CD4-positive, CD25-positive, alpha-beta regulatory T cell (primary cell): Measurements from ENCODE around the gene RACK1. TPM values are rescaled to one million over a fixed set of nuclear protein-coding genes. Genes with fewer than 3 reads are reported as not detected.
"Not testable (repeated sequence)": the region's sequence is repeated elsewhere in the genome, so short reads cannot be mapped to it uniquely, and the experiment has no call there.

Source experiments
- ATAC-seq, 2 donors: fragments of 150-1000 bp; cut with Tn5 transposase; one replicate each; pipeline ENCODE4 v1.10.0; 2021; ENCODE audit warnings: low read depth in 2 of 2, moderate number of reproducible peaks in 2 of 2, moderate library complexity in 1 of 2
- DNase-seq, 3 donors: peaks; one replicate each; pipeline versions ENCODE4 v3.0.0 to v3.0.0-alpha.2; 2012 to 2022; ENCODE audit warnings: mixed read lengths in 1 of 3
- H3K27ac ChIP-seq: one replicate; pipeline ENCODE4 v1.7.0; 2013; ENCODE audit warnings: mild to moderate bottlenecking, low read length; ENCODE audit not compliant: insufficient read depth, poor library complexity, severe bottlenecking
- H3K27me3 ChIP-seq: one replicate; pipeline ENCODE4 v1.7.0; 2013; ENCODE audit warnings: low read length; ENCODE audit not compliant: control insufficient read depth, insufficient read depth
- H3K36me3 ChIP-seq: one replicate; pipeline ENCODE4 v1.7.0; 2013; ENCODE audit warnings: mild to moderate bottlenecking, low read length, moderate library complexity; ENCODE audit not compliant: control insufficient read depth, insufficient read depth
- H3K4me1 ChIP-seq: 2 replicates; pipeline ENCODE4 v1.7.0; 2013; ENCODE audit warnings: mild to moderate bottlenecking, low read length; ENCODE audit not compliant: insufficient read depth, control insufficient read depth, poor library complexity, severe bottlenecking
- H3K4me3 ChIP-seq: one replicate; pipeline ENCODE4 v1.7.0; 2013; ENCODE audit warnings: low read depth, mild to moderate bottlenecking, low read length, moderate library complexity
- H3K9me3 ChIP-seq, 2 experiments: 1 replicate in 1 of 2; 2 replicates in 1 of 2; pipeline ENCODE4 v1.7.0; 2013; ENCODE audit warnings: low read length in 2 of 2, mild to moderate bottlenecking in 1 of 2, moderate library complexity in 1 of 2; ENCODE audit not compliant: control insufficient read depth in 2 of 2
- H3K27ac Mint-ChIP-seq, 3 donors: one replicate each; pipeline ENCODE4 v1.8.0; 2020 to 2022; ENCODE audit warnings: mild to moderate bottlenecking in 3 of 3, mixed read lengths in 3 of 3, moderate library complexity in 2 of 3
- H3K27me3 Mint-ChIP-seq: one replicate; pipeline ENCODE4 v1.8.0; 2022; ENCODE audit warnings: mild to moderate bottlenecking, mixed read lengths
- H3K36me3 Mint-ChIP-seq: one replicate; pipeline ENCODE4 v1.8.0; 2020; ENCODE audit warnings: mixed read lengths
- H3K4me1 Mint-ChIP-seq, 4 donors: one replicate each; pipeline ENCODE4 v1.8.0; 2020 to 2022; ENCODE audit warnings: mixed read lengths in 4 of 4, mild to moderate bottlenecking in 1 of 4
- H3K4me3 Mint-ChIP-seq, 4 donors: one replicate each; pipeline ENCODE4 v1.8.0; 2020 to 2022; ENCODE audit warnings: mild to moderate bottlenecking in 4 of 4, mixed read lengths in 4 of 4, moderate library complexity in 3 of 4
- H3K9me3 Mint-ChIP-seq, 7 donors: one replicate each; pipeline ENCODE4 v1.8.0; 2020 to 2022; ENCODE audit warnings: mixed read lengths in 7 of 7, mild to moderate bottlenecking in 3 of 7, moderate library complexity in 2 of 7
- polyA plus RNA-seq, 4 donors: library from polyadenylated mRNA; unstranded; fragments of 300-500 nt; fragmentation: Illumina TruSeq; gene quantifications; one replicate each; pipeline ENCODE4 v1.2.3, GENCODE V29; 2021
- total RNA-seq: library from RNA; stranded (reverse); gene quantifications from one replicate; pipeline ENCODE4 v1.2.3, GENCODE V29; 2022

RACK1 gene
- total RNA-seq (1,838 TPM), polyA plus RNA-seq (1,000 to 10,000 TPM; 2,227 to 2,760 (median 2,470) TPM)

- H3K36me3 Mint-ChIP-seq, result peaks cover 25% of the 10 kb centered on the region
- peaks cover 14 to 81% (median 50%) of the 10 kb centered on the region in 4 donors for H3K4me1 Mint-ChIP-seq
- Histone ChIP-seq H3K4me1 (peaks cover 67% of the 10 kb centered on the region), H3K36me3 (peaks cover 34% of the 10 kb centered on the region), H3K27me3 (no peaks in the 10 kb centered on the region), H3K27ac (peak within 1 kb of the TSS; percentile 91), H3K4me3 (peak within 1 kb of the TSS; percentile 98), H3K9me3 (no peaks in the 10 kb centered on the region)
- peak within 1 kb of the TSS; percentile 97 to 99 (median 99) for H3K27ac Mint-ChIP-seq
- ATAC-seq (peak; percentile 74 to 76), DNase-seq (peak; percentile 87 to 95 (median 92))
- no peaks in the 10 kb centered on the region for H3K27me3 Mint-ChIP-seq
- peak within 1 kb of the TSS; percentile 95 to 99 (median 96) for H3K4me3 Mint-ChIP-seq
- no peaks in the 10 kb centered on the region for H3K9me3 Mint-ChIP-seq
These were observed at the start of gene RACK1 for GRCh38 chr5:181243564-181244343. Gene RACK1 (minus strand): TSS chr5:181243906. CDS start chr5:181243800, 106 bp downstream.

DNA sequence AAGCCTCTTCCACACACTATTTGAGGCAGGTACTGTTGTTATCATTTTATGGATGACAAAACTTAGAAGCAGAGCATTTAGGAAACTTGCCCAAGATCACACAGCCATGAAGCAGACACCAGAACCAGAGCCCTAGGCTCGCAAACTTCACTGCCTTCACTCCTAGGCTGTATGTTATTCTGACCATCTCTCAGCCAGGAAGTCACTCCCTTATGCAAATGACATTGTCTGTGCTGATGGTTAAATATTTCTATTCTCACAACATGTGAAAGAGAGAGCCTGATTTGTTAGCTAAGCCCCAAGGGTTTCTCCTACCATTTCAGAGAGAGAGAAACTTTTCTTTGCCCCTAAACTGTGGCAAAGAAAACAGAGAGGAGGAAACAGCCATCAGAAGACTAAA lies 43.6 kb upstream of the RACK1 start:
- not testable (repeated sequence) for H3K27me3 ChIP-seq, H3K9me3 Mint-ChIP-seq, H3K4me3 Mint-ChIP-seq, H3K36me3 ChIP-seq, H3K27me3 Mint-ChIP-seq, H3K4me3 ChIP-seq, H3K9me3 ChIP-seq, H3K27ac ChIP-seq, H3K4me1 Mint-ChIP-seq, H3K4me1 ChIP-seq, H3K36me3 Mint-ChIP-seq, ATAC-seq
- peak in 1 of 3 donors; percentile 34 for DNase-seq
- H3K27ac Mint-ChIP-seq, result peak overlapping the region in 1 of 3 donors; percentile 49

- H3K27me3 Mint-ChIP-seq, H3K36me3 Mint-ChIP-seq, H3K4me1 Mint-ChIP-seq, H3K36me3 ChIP-seq, H3K9me3 ChIP-seq, DNase-seq, H3K4me3 Mint-ChIP-seq, H3K27me3 ChIP-seq, ATAC-seq, H3K4me1 ChIP-seq, H3K9me3 Mint-ChIP-seq, H3K27ac Mint-ChIP-seq, H3K4me3 ChIP-seq, H3K27ac ChIP-seq: not testable (repeated sequence)
These were observed 42.4 kb upstream of the RACK1 start for GRCh38 chr5:181285962-181286705.

DNA sequence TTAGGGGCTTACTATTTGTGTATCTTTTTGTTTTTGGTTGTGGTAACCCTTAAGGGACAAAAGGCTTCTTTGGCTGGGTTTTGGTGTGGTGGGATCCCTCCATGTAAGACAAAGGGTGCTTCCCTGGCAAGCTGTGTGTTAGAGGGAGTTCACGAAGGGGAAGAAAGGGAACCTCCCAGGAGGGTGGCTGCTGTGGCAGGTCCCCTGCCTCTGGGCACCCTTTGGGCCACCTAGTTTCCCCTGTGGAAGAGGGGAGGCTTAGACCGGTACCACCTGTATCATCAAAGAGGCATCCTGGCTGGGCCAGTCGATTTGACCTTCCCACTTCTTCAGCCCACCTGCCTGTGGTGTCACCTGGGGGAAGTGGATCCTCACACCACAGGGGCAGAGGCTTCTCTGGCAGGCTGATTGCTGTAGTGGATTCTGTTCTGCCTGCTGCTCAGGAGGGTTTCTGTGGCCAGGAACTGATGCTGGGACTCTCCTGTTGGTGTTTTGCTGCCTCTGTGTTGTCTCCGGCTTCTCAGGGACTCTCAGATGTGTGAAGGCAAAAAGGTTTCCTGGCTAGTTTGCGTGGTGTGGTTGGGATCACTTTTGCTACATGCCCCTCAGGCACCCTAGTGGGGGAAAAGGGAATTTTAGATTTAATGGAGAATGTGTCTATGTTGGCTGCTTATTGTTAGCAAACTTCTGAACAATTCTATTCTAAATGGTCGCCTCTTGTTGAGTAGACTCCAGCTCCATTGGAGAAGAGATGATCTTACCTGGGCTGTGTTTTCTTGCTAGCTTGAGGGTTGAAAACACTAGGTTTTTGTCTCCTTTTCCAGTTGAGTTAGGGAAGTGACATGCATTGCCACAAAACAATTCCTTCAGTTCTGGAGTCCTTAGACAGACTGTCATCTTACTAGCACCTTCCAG lies 40.4 kb upstream of the RACK1 start:
- not testable (repeated sequence) for H3K4me1 ChIP-seq, H3K27ac ChIP-seq, DNase-seq, H3K4me1 Mint-ChIP-seq, H3K36me3 Mint-ChIP-seq, H3K27me3 ChIP-seq, H3K36me3 ChIP-seq, ATAC-seq, H3K9me3 ChIP-seq, H3K4me3 ChIP-seq, H3K4me3 Mint-ChIP-seq, H3K27me3 Mint-ChIP-seq, H3K9me3 Mint-ChIP-seq, H3K27ac Mint-ChIP-seq

DNA sequence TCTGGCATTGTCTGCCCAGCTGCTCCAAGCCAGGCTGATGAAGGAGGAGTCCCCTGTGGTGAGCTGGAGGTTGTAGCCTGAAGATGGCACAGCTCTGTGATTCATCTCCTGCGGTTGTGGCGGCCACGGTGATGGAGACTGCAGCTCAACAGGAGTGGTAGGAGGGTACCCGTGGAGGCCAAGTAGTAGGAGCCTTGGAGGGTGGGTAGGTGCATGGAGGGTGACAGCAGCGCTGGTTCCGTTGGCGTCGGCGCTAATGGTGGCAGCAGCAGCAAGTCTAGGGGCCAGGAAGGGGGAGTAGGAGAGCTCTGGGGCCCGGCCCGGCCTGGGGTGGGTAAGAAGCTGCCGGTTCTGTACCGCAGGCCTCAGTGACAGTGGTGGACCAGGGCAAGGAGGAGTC lies 39.6 kb upstream of the RACK1 start:
- no peaks in the 10 kb centered on the region for H3K9me3 Mint-ChIP-seq
- no peak overlapping the region for H3K4me3 ChIP-seq
- H3K36me3 Mint-ChIP-seq, result no peaks in the 10 kb centered on the region
- H3K27ac ChIP-seq, result no peak overlapping the region
- H3K4me1 ChIP-seq, result no peaks in the 10 kb centered on the region
- peaks cover 0 to 8% (median 0%) of the 10 kb centered on the region in 4 donors for H3K4me1 Mint-ChIP-seq
- H3K9me3 ChIP-seq, result no peaks in the 10 kb centered on the region
- H3K27ac Mint-ChIP-seq, result no peak overlapping the region
- H3K27me3 ChIP-seq, result no peaks in the 10 kb centered on the region
- no peaks in the 10 kb centered on the region for H3K36me3 ChIP-seq
- H3K4me3 Mint-ChIP-seq, result no peak overlapping the region
- H3K27me3 Mint-ChIP-seq, result peaks cover 5% of the 10 kb centered on the region
- ATAC-seq (no peak), DNase-seq (no peak)

DNA sequence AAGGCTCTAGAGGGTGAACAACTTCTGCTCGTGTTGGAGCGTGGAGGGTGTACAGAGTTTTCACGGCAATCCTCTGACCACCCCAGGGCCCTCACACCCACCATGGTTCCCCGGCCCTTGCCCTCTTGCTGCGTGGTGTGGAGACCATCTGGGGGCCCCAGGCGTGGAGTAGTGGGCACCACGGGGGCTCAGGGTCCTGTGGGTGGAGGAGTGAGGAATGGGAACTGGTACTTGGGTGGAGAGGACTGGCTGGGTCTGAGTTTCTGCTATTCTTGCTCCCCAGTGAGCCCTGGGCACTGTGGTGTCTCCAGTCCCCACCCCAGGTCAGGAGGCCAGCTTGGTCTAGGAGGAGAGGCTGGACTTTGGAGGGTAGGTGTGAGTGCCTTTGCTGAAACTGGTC lies 39.2 kb upstream of the RACK1 start:
- no peak for ATAC-seq
- Mint-ChIP-seq H3K27ac (no peak overlapping the region), H3K4me3 (no peak overlapping the region), H3K36me3 (no peaks in the 10 kb centered on the region), H3K9me3 (no peaks in the 10 kb centered on the region), H3K27me3 (peaks cover 5% of the 10 kb centered on the region), H3K4me1 (peaks cover 0 to 8% (median 0%) of the 10 kb centered on the region in 4 donors)
- H3K4me3 ChIP-seq, result no peak overlapping the region
- no peaks in the 10 kb centered on the region for H3K9me3 ChIP-seq
- H3K27ac ChIP-seq, result no peak overlapping the region
- no peaks in the 10 kb centered on the region for H3K4me1 ChIP-seq
- no peak for DNase-seq
- H3K36me3 ChIP-seq, result no peaks in the 10 kb centered on the region
- no peaks in the 10 kb centered on the region for H3K27me3 ChIP-seq

- H3K9me3 Mint-ChIP-seq, H3K36me3 Mint-ChIP-seq, H3K9me3 ChIP-seq, H3K4me3 Mint-ChIP-seq, H3K27ac Mint-ChIP-seq, H3K4me1 Mint-ChIP-seq, H3K27me3 ChIP-seq, H3K27me3 Mint-ChIP-seq, H3K36me3 ChIP-seq, H3K27ac ChIP-seq, ATAC-seq, DNase-seq, H3K4me1 ChIP-seq, H3K4me3 ChIP-seq: not testable (repeated sequence)
These were observed 38.7 kb upstream of the RACK1 start for GRCh38 chr5:181282415-181282814.
